Ectodermal cell (in vitro differentiated cells): ENCODE data around the gene FGD4.

ENCODE experiments used
- H3K27ac ChIP-seq: 2 replicates; pipeline ENCODE4 v1.7.0; 2013; ENCODE audit warnings: mild to moderate bottlenecking, low read depth, low read length; ENCODE audit not compliant: insufficient read depth, poor library complexity, severe bottlenecking
- H3K27me3 ChIP-seq: 2 replicates; pipeline ENCODE4 v1.7.0; 2013; ENCODE audit warnings: mild to moderate bottlenecking, low read length; ENCODE audit not compliant: insufficient read depth, control insufficient read depth, poor library complexity, severe bottlenecking
- H3K36me3 ChIP-seq: one replicate; pipeline ENCODE4 v1.7.0; 2013; ENCODE audit warnings: low read length; ENCODE audit not compliant: control insufficient read depth, insufficient read depth
- H3K4me1 ChIP-seq: one replicate; pipeline ENCODE4 v1.7.0; 2013; ENCODE audit warnings: low read length; ENCODE audit not compliant: control insufficient read depth, insufficient read depth
- H3K4me3 ChIP-seq: 2 replicates; pipeline ENCODE4 v1.7.0; 2013; ENCODE audit warnings: low read depth, low read length, control low read depth; ENCODE audit not compliant: insufficient read depth
- H3K9me3 ChIP-seq: 2 replicates; pipeline ENCODE4 v1.7.0; 2013; ENCODE audit warnings: mild to moderate bottlenecking, low read length, moderate library complexity; ENCODE audit not compliant: control insufficient read depth
- WGBS, 2 experiments: methylation state at CpG; one replicate each; pipeline ENCODE4 v1.1.7; 2013; ENCODE audit warnings: missing lambda C conversion rate in 2 of 2; 5-methylcytosine and 5-hydroxymethylcytosine counted together

The FGD4 gene

DNA sequence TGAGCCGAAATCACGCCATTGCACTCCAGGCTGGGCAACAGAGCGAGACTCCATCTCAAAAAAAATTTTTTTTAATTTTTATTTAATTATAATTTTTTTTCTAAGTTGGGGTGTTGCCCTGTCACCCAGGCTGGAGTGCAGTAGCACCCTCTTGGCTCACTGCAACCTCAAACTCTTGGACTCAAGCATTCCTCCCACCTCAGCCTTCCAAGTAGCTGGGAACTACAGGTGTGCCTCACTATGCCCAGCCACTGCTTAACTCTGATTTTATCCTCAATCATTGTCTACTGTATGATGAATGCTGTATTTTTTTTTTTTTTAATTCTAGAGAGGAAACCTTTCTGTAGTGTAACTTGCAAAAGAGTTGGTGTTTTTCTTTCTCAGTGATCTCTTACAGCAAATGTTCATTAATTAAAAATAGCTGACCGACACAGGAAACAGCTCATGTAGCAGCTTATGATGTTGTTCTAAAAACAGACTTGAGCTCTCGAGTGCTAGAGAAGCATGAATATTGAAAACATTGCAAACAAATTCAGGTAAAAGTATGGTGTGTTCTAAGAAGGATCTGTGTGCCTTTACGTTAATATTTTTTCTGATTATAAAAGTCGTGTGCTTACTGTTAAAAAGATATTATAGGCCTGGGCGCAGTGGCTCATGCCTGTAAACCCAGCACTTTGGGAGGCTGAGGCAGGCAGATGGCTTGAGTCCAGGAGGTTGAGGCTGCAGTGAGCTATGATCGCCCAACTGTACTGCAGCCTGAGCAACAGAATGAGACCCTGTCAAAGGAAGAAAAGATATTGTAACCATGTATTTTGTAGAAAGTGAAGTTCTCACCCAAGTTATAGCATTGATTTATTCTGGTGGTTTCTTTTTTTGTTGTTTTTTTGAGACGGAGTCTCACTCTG, 68.9 kb downstream of the FGD4 start:
- Histone ChIP-seq H3K36me3 (no peaks in the 10 kb centered on the region), H3K9me3 (no peaks in the 10 kb centered on the region), H3K27ac (no peak overlapping the region), H3K4me1 (no peaks in the 10 kb centered on the region), H3K27me3 (no peaks in the 10 kb centered on the region), H3K4me3 (no peak overlapping the region)
- WGBS, 2 experiments, result 85 to 88% methylated on average over 8 to 9 of the region's 10 CpGs

GRCh38 chr12:32470936-32471470, 71.6 kb downstream of the FGD4 start:
- Histone ChIP-seq H3K4me3 (no peak overlapping the region), H3K27ac (no peak overlapping the region), H3K9me3 (no peaks in the 10 kb centered on the region), H3K4me1 (no peaks in the 10 kb centered on the region), H3K27me3 (no peaks in the 10 kb centered on the region), H3K36me3 (no peaks in the 10 kb centered on the region)
- 86 to 99% methylated on average over 2 to 3 of the region's 3 CpGs for WGBS, 2 experiments

- Histone ChIP-seq H3K36me3 (no peaks in the 10 kb centered on the region), H3K9me3 (no peaks in the 10 kb centered on the region), H3K27ac (no peak overlapping the region), H3K4me1 (no peaks in the 10 kb centered on the region), H3K4me3 (no peak overlapping the region), H3K27me3 (no peaks in the 10 kb centered on the region)
- 91 to 100% methylated on average over 1 of the region's 1 CpG for WGBS, 2 experiments
These were observed 72.2 kb downstream of the FGD4 start for GRCh38 chr12:32471591-32472001.

GRCh38 chr12:32475724-32476123, 76.4 kb downstream of the FGD4 start:
- Histone ChIP-seq H3K9me3 (no peaks in the 10 kb centered on the region), H3K27ac (no peak overlapping the region), H3K4me3 (no peak overlapping the region), H3K27me3 (no peaks in the 10 kb centered on the region), H3K36me3 (no peaks in the 10 kb centered on the region), H3K4me1 (no peaks in the 10 kb centered on the region)
- 100% methylated on average over 1 of the region's 1 CpG for WGBS, 2 experiments

DNA sequence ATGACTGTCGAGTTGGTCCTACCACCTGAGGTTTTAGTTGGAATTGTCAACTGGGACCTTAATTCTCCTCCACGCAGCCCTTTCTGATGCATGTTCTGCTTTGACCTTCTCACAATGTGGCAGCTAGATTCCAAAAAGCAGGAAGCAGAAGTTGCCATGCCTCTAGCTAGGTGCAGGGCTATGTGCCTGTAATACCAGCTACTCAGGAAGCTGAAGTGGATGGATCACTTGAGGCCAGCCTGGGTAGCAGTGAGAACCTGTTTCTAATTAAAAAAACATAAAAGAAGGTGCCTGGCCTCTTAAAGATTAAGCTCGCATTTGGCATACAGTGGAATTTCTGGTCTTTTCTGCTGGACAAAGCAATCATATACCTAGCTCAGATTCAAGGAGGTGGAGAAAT, 77.1 kb downstream of the FGD4 start:
- Histone ChIP-seq H3K27ac (no peak overlapping the region), H3K4me1 (no peaks in the 10 kb centered on the region), H3K27me3 (no peaks in the 10 kb centered on the region), H3K9me3 (no peaks in the 10 kb centered on the region), H3K36me3 (no peaks in the 10 kb centered on the region), H3K4me3 (no peak overlapping the region)
- 94 to 96% methylated on average over 3 of the region's 3 CpGs for WGBS, 2 experiments

DNA sequence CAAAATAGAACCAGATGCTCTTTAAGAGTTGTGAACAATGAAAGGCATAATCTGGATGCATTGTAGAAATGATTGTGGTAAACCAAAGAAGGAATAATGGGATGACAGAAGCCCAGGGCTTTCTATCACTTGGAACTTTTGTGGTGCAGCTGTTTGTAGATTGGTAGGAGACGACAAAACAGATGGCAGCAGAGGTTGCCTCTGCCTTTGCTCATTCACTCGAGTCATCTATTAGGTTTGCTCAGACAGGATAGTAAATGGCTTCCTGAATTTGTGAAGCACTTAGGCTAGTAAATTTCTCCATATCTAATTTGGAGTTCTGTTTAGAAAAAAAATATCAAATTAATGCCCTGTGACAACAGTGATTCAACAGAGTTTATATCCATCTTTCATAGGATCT, 78.4 kb downstream of the FGD4 start:
- H3K27ac ChIP-seq, result no peak overlapping the region
- no peaks in the 10 kb centered on the region for H3K36me3 ChIP-seq
- H3K4me1 ChIP-seq, result no peaks in the 10 kb centered on the region
- H3K9me3 ChIP-seq, result no peaks in the 10 kb centered on the region
- 58 to 76% methylated on average over 2 of the region's 2 CpGs for whole genome bisulfite sequencing, 2 experiments
- H3K27me3 ChIP-seq, result no peaks in the 10 kb centered on the region
- no peak overlapping the region for H3K4me3 ChIP-seq

DNA sequence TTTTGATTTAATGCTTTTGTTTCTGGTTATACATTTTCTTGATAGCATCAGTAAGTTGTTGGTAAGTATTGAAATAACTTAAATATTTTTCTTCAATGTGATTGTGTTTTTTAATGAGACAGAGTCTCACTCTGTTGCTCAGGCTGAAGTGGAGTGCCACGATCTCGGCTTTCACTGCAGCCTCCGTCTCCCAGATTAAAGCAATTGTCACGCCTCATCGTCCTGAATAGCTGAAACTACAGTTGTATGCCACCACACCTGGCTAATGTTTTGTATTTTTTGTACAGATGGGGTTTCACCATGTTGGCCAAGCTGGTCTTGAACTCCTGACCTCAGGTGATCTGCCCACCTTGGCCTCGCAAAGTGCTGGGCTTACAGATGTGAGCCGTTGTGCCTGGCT, 78.8 kb downstream of the FGD4 start:
- no peaks in the 10 kb centered on the region for H3K27me3 ChIP-seq
- H3K4me1 ChIP-seq, result no peaks in the 10 kb centered on the region
- no peak overlapping the region for H3K27ac ChIP-seq
- H3K4me3 ChIP-seq, result no peak overlapping the region
- no peaks in the 10 kb centered on the region for H3K36me3 ChIP-seq
- no peaks in the 10 kb centered on the region for H3K9me3 ChIP-seq
- 88 to 94% methylated on average over 7 of the region's 7 CpGs for WGBS, 2 experiments

GRCh38 chr12:32478858-32479725, 79.7 kb downstream of the FGD4 start:
- Histone ChIP-seq H3K27me3 (no peaks in the 10 kb centered on the region), H3K36me3 (no peaks in the 10 kb centered on the region), H3K9me3 (no peaks in the 10 kb centered on the region), H3K4me1 (no peaks in the 10 kb centered on the region), H3K27ac (no peak overlapping the region), H3K4me3 (no peak overlapping the region)
- WGBS, 2 experiments, result 94 to 98% methylated on average over 2 to 4 of the region's 5 CpGs

GRCh38 chr12:32482226-32482625, 82.9 kb downstream of the FGD4 start:
- Histone ChIP-seq H3K27ac (no peak overlapping the region), H3K36me3 (no peaks in the 10 kb centered on the region)
- 97 to 100% methylated on average over 2 to 3 of the region's 3 CpGs for WGBS, 2 experiments

DNA sequence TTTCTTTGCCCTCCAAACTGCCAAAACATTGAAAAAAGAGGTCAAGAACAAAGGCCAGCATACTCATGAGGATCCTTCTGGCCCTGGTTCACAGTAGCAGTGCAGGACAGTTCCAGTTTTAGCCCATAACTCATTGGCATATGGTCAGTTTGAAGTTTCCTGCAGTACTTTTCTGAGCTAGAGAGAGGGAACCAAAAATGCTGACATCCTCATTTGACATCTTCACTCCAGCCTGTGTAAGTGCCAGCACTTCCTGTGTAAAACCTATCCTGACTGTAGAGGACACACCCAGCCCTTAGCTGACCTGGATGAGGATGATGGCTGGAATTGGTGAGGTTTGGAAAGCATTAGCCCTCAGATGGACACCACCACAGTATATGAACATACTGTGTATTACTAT, 84.1 kb downstream of the FGD4 start:
- no peaks in the 10 kb centered on the region for H3K4me1 ChIP-seq
- H3K4me3 ChIP-seq, result no peak overlapping the region
- no peak overlapping the region for H3K27ac ChIP-seq
- no peaks in the 10 kb centered on the region for H3K36me3 ChIP-seq
- H3K27me3 ChIP-seq, result no peaks in the 10 kb centered on the region
- H3K9me3 ChIP-seq, result no peaks in the 10 kb centered on the region

More at GRCh38 chr12:32482226-32482625, 82.9 kb downstream of the FGD4 start:
- Histone ChIP-seq H3K27me3 (no peaks in the 10 kb centered on the region), H3K4me3 (no peak overlapping the region), H3K9me3 (no peaks in the 10 kb centered on the region), H3K4me1 (no peaks in the 10 kb centered on the region)
